ENCODE results near the gene SFSWAP.
A peak's percentile ranks its signal among the peaks of the same experiment; 100 is the strongest.
"Not testable (repeated sequence)": the region's sequence is repeated elsewhere in the genome, so short reads cannot be mapped to it uniquely, and the experiment has no call there.

The SFSWAP gene

GRCh38 chr12:131703161-131703560 is 7.7 kb upstream of the SFSWAP start:
- Mint-ChIP-seq H3K9me3 (peaks cover 14% of the 10 kb centered on the region), H3K27ac (no peak overlapping the region), H3K4me3 (no peak overlapping the region), H3K4me1 (no peaks in the 10 kb centered on the region), H3K27me3 (ENCODE audit: low read depth) (peaks cover 21% of the 10 kb centered on the region), H3K36me3 (ENCODE audit: low read depth) (no peaks in the 10 kb centered on the region)
- TF ChIP-seq CTCF (IDR thresholded peaks at IDR 0.05; ENCODE audit: unreplicated experiment in 3 of 3), result no peak

- Mint-ChIP-seq H3K27me3 (ENCODE audit: low read depth) (peaks cover 15% of the 10 kb centered on the region), H3K27ac (no peak overlapping the region), H3K4me1 (peaks cover 4% of the 10 kb centered on the region)
Measured at GRCh38 chr12:131704509-131704908, 6.4 kb upstream of the SFSWAP start.

GRCh38 chr12:131706709-131707108 is 4.2 kb upstream of the SFSWAP start:
- H3K27ac Mint-ChIP-seq; H3K4me3 Mint-ChIP-seq; H3K27me3 Mint-ChIP-seq (ENCODE audit: low read depth); H3K4me1 Mint-ChIP-seq; H3K36me3 Mint-ChIP-seq (ENCODE audit: low read depth): not testable (repeated sequence)
- peaks cover 16% of the 10 kb centered on the region for H3K9me3 Mint-ChIP-seq

More at GRCh38 chr12:131704509-131704908, 6.4 kb upstream of the SFSWAP start:
- TF ChIP-seq CTCF (IDR thresholded peaks at IDR 0.05; ENCODE audit: unreplicated experiment in 3 of 3), result no peak
- no peaks in the 10 kb centered on the region for H3K36me3 Mint-ChIP-seq (ENCODE audit: low read depth)
- no peak overlapping the region for H3K4me3 Mint-ChIP-seq
- peaks cover 18% of the 10 kb centered on the region for H3K9me3 Mint-ChIP-seq

- Mint-ChIP-seq H3K9me3 (peaks cover 7% of the 10 kb centered on the region), H3K27me3 (ENCODE audit: low read depth) (peaks cover 8% of the 10 kb centered on the region), H3K36me3 (ENCODE audit: low read depth) (peaks cover 8% of the 10 kb centered on the region), H3K4me1 (peaks cover 23% of the 10 kb centered on the region), H3K4me3 (peak overlapping the region; percentile 96 to 99 (median 99)), H3K27ac (peak overlapping the region; percentile 99 to 100 (median 99))
- no peak for TF ChIP-seq CTCF (IDR thresholded peaks at IDR 0.05; ENCODE audit: unreplicated experiment in 3 of 3)
Measured at GRCh38 chr12:131709226-131709625, 1.7 kb upstream of the SFSWAP start.

GRCh38 chr12:131711551-131712205 is 788 bp downstream of the SFSWAP start:
- peaks cover 23% of the 10 kb centered on the region for H3K4me1 Mint-ChIP-seq
- H3K9me3 Mint-ChIP-seq, result peaks cover 4% of the 10 kb centered on the region
- H3K27ac Mint-ChIP-seq, result peak overlapping the region; percentile 86 to 98 (median 96)
- H3K27me3 Mint-ChIP-seq (ENCODE audit: low read depth), result peaks cover 4% of the 10 kb centered on the region
- H3K4me3 Mint-ChIP-seq, result peak overlapping the region; percentile 96 to 99 (median 99)
- no peak for TF ChIP-seq CTCF (IDR thresholded peaks at IDR 0.05; ENCODE audit: unreplicated experiment in 3 of 3)
- H3K36me3 Mint-ChIP-seq (ENCODE audit: low read depth), result peaks cover 28% of the 10 kb centered on the region

GRCh38 chr12:131713349-131713748 is 2.5 kb downstream of the SFSWAP start:
- H3K27ac Mint-ChIP-seq, result peak overlapping the region in 2 of 3 experiments; percentile 53 to 62
- TF ChIP-seq CTCF (IDR thresholded peaks at IDR 0.05; ENCODE audit: unreplicated experiment in 3 of 3), result no peak
- peaks cover 37% of the 10 kb centered on the region for H3K36me3 Mint-ChIP-seq (ENCODE audit: low read depth)
- H3K4me3 Mint-ChIP-seq, result peak overlapping the region; percentile 71 to 99 (median 96)
- peaks cover 23% of the 10 kb centered on the region for H3K4me1 Mint-ChIP-seq
- H3K27me3 Mint-ChIP-seq (ENCODE audit: low read depth), result no peaks in the 10 kb centered on the region
- H3K9me3 Mint-ChIP-seq, result peaks cover 4% of the 10 kb centered on the region
